ENCODE measurements around the gene GALNT5. TPM values are rescaled to one million over a fixed set of nuclear protein-coding genes. Genes with fewer than 3 reads are reported as not detected.

GALNT5 gene
- total RNA-seq, 1 experiment from 2014 or later: 10.6 TPM

Other genes with a start within 250 kb of the GALNT5 start
- gene ERMN, start 68.1 kb downstream of the GALNT5 start, total RNA-seq (2014; rRNA removed; shearing (Covaris generic)): not detected in 2 replicates
- 0.72 and 1.8 TPM in 2 replicates for gene CYTIP, start 186.4 kb downstream of the GALNT5 start, total RNA-seq (2014; rRNA removed; shearing (Covaris generic))